HEK293 (cell line): ENCODE measurements around the gene CATSPERE.

Experiments used
- BCL11A ChIP-seq: fragments of 450-650 bp; formaldehyde crosslinking; IDR thresholded peaks from 2 replicates; pipeline ENCODE4 v1.5.1; 2016; ENCODE audit warnings: low read depth, missing biosample characterization, missing genetic modification characterization
- HOXA7 ChIP-seq: sonication (generic); formaldehyde crosslinking; IDR thresholded peaks from 2 replicates; pipeline ENCODE4 v1.8.1; 2022; ENCODE audit warnings: missing genetic modification reagents, borderline replicate concordance
- MEIS1 ChIP-seq: sonication (generic); formaldehyde crosslinking; IDR thresholded peaks from 2 replicates; pipeline ENCODE4 v1.8.1; 2022; ENCODE audit warnings: missing genetic modification reagents, mild to moderate bottlenecking, borderline replicate concordance
- SALL2 ChIP-seq: fragments of 450-650 bp; formaldehyde crosslinking; IDR thresholded peaks from 2 replicates; pipeline ENCODE4 v1.5.0; 2017; ENCODE audit warnings: missing biosample characterization, mild to moderate bottlenecking, missing genetic modification characterization, borderline replicate concordance
- SP7 ChIP-seq: fragments of 450-650 bp; formaldehyde crosslinking; IDR thresholded peaks from 2 replicates; pipeline ENCODE4 v1.5.1; 2016; ENCODE audit warnings: missing biosample characterization, missing genetic modification characterization
- WT1 ChIP-seq: fragments of 450-650 bp; formaldehyde crosslinking; IDR thresholded peaks from 2 replicates; pipeline ENCODE4 v1.5.1; 2016; ENCODE audit warnings: missing biosample characterization, missing genetic modification characterization
- YY1 ChIP-seq: fragments of 450-650 bp; formaldehyde crosslinking; IDR thresholded peaks from 2 replicates; pipeline ENCODE4 v1.5.1; 2018; ENCODE audit warnings: missing biosample characterization, missing genetic modification characterization
- ZBTB21 ChIP-seq: fragments of 450-650 bp; formaldehyde crosslinking; IDR thresholded peaks from 2 replicates; pipeline ENCODE4 v1.5.1; 2017; ENCODE audit warnings: missing biosample characterization, missing genetic modification characterization
- ZBTB48 ChIP-seq: fragments of 450-650 bp; formaldehyde crosslinking; IDR thresholded peaks from 2 replicates; pipeline ENCODE4 v1.5.1; 2016; ENCODE audit warnings: missing biosample characterization, missing genetic modification characterization
- ZBTB8A ChIP-seq: fragments of 450-650 bp; formaldehyde crosslinking; IDR thresholded peaks from 2 replicates; pipeline ENCODE4 v1.5.1; 2016; ENCODE audit warnings: missing biosample characterization, missing genetic modification characterization
- ZFP3 ChIP-seq: fragments of 450-650 bp; formaldehyde crosslinking; IDR thresholded peaks from 2 replicates; pipeline ENCODE4 v1.5.1; 2016; ENCODE audit warnings: low read depth, missing biosample characterization, missing genetic modification characterization
- ZFP37 ChIP-seq: fragments of 450-650 bp; formaldehyde crosslinking; IDR thresholded peaks from 2 replicates; pipeline ENCODE4 v1.5.1; 2016; ENCODE audit warnings: missing biosample characterization, missing genetic modification characterization
- ZIC2 ChIP-seq: fragments of 450-650 bp; formaldehyde crosslinking; IDR thresholded peaks from 2 replicates; pipeline ENCODE4 v1.5.1; 2016; ENCODE audit warnings: missing biosample characterization, missing genetic modification characterization
- ZNF133 ChIP-seq: fragments of 450-650 bp; formaldehyde crosslinking; IDR thresholded peaks from 2 replicates; pipeline ENCODE4 v1.5.1; 2016; ENCODE audit warnings: missing biosample characterization, missing genetic modification characterization
- ZNF16 ChIP-seq: fragments of 450-650 bp; formaldehyde crosslinking; IDR thresholded peaks from 2 replicates; pipeline ENCODE4 v1.5.1; 2016; ENCODE audit warnings: low read depth, missing biosample characterization, missing genetic modification characterization
- ZNF174 ChIP-seq: fragments of 450-650 bp; formaldehyde crosslinking; IDR thresholded peaks from 2 replicates; pipeline ENCODE4 v1.5.0; 2017; ENCODE audit warnings: missing biosample characterization, mild to moderate bottlenecking, missing genetic modification characterization
- ZNF24 ChIP-seq: fragments of 450-650 bp; formaldehyde crosslinking; IDR thresholded peaks from 2 replicates; pipeline ENCODE4 v1.5.1; 2016; ENCODE audit warnings: missing biosample characterization, missing genetic modification characterization
- ZNF248 ChIP-seq: fragments of 450-650 bp; formaldehyde crosslinking; IDR thresholded peaks from 2 replicates; pipeline ENCODE4 v1.5.1; 2017; ENCODE audit warnings: missing biosample characterization, missing genetic modification characterization
- ZNF292 ChIP-seq: fragments of 450-650 bp; formaldehyde crosslinking; IDR thresholded peaks from 2 replicates; pipeline ENCODE4 v1.5.1; 2016; ENCODE audit warnings: low read depth, missing biosample characterization, missing genetic modification characterization, borderline replicate concordance
- ZNF391 ChIP-seq: fragments of 450-650 bp; formaldehyde crosslinking; IDR thresholded peaks from 2 replicates; pipeline ENCODE4 v1.5.1; 2016; ENCODE audit warnings: low read depth, missing biosample characterization, missing genetic modification characterization, borderline replicate concordance
- ZNF530 ChIP-seq: fragments of 450-650 bp; formaldehyde crosslinking; IDR thresholded peaks from 2 replicates; pipeline ENCODE4 v1.5.1; 2016; ENCODE audit warnings: low read depth, missing biosample characterization, missing genetic modification characterization
- ZNF558 ChIP-seq: fragments of 450-650 bp; formaldehyde crosslinking; IDR thresholded peaks from 2 replicates; pipeline ENCODE4 v1.5.1; 2016; ENCODE audit warnings: missing biosample characterization, missing genetic modification characterization
- ZNF561 ChIP-seq: fragments of 450-650 bp; IDR thresholded peaks from 2 replicates; pipeline ENCODE4 v1.5.1; 2018; ENCODE audit warnings: missing biosample characterization, missing genetic modification characterization, borderline replicate concordance
- ZNF585B ChIP-seq: fragments of 450-650 bp; formaldehyde crosslinking; IDR thresholded peaks from 2 replicates; pipeline ENCODE4 v1.5.1; 2016; ENCODE audit warnings: missing biosample characterization, missing genetic modification characterization
- ZNF623 ChIP-seq: fragments of 450-650 bp; formaldehyde crosslinking; IDR thresholded peaks from 2 replicates; pipeline ENCODE4 v1.5.1; 2016; ENCODE audit warnings: missing biosample characterization, missing genetic modification characterization
- ZNF624 ChIP-seq: fragments of 450-650 bp; formaldehyde crosslinking; IDR thresholded peaks from 2 replicates; pipeline ENCODE4 v1.5.1; 2017; ENCODE audit warnings: missing biosample characterization, missing genetic modification characterization
- ZNF658 ChIP-seq: fragments of 450-650 bp; formaldehyde crosslinking; IDR thresholded peaks from 2 replicates; pipeline ENCODE4; 2016; ENCODE audit warnings: missing biosample characterization, missing genetic modification characterization
- ZNF792 ChIP-seq: fragments of 450-650 bp; formaldehyde crosslinking; IDR thresholded peaks from 2 replicates; pipeline ENCODE4 v1.5.1; 2016; ENCODE audit warnings: missing biosample characterization, missing genetic modification characterization
- ZXDB ChIP-seq: fragments of 450-650 bp; formaldehyde crosslinking; IDR thresholded peaks from 2 replicates; pipeline ENCODE4 v1.5.1; 2016; ENCODE audit warnings: missing biosample characterization, missing genetic modification characterization
- TF ChIP-seq, protein P1 (sequence below): fragments of 450-650 bp; formaldehyde crosslinking; IDR thresholded peaks from 2 replicates; pipeline ENCODE4; 2016; ENCODE audit warnings: missing biosample characterization, missing genetic modification characterization
- TF ChIP-seq, protein P2 (sequence below): fragments of 450-650 bp; IDR thresholded peaks from 2 replicates; pipeline ENCODE4 v1.5.1; 2018; ENCODE audit warnings: missing biosample characterization, missing genetic modification characterization
- TF ChIP-seq, protein P3 (sequence below): fragments of 450-650 bp; formaldehyde crosslinking; IDR thresholded peaks from 2 replicates; pipeline ENCODE4 v1.5.1; 2016; ENCODE audit warnings: missing biosample characterization, missing genetic modification characterization
- TF ChIP-seq, protein P4 (sequence below): fragments of 450-650 bp; formaldehyde crosslinking; IDR thresholded peaks from 2 replicates; pipeline ENCODE4 v1.5.1; 2017; ENCODE audit warnings: missing biosample characterization, missing genetic modification characterization
- TF ChIP-seq, protein P5 (sequence below): fragments of 450-650 bp; formaldehyde crosslinking; IDR thresholded peaks from 2 replicates; pipeline ENCODE4 v1.5.1; 2016; ENCODE audit warnings: missing biosample characterization, missing genetic modification characterization
- TF ChIP-seq, protein P6 (sequence below): fragments of 450-650 bp; formaldehyde crosslinking; IDR thresholded peaks from 2 replicates; pipeline ENCODE4 v1.5.1; 2016; ENCODE audit warnings: missing biosample characterization, missing genetic modification characterization

CATSPERE gene

DNA sequence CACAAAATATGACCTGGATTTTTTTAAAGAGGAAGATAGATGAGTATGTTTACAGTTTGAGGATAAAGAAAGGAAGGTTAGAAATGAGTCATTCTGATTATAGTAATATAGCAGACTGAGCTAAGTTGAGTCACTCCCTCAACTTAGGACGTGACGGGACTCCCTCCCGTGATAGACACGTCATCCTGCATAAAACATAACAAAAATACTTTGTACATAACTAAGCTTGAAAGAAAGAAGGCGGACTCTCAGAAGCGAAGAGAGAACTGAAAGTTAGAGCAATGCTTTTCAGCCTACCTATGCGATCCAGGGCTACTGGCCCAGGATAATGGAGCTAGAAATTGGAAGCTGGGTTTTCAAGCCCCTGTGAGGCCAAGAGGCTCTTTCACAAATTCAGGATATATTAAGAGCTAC lies 138.9 kb downstream of the CATSPERE start (continued):
- no peak for TF ChIP-seq SALL2 (tag by site-specific recombination)
- TF ChIP-seq ZNF248 = no peak
- no peak for TF ChIP-seq ZNF292 (tag by site-specific recombination)
- TF ChIP-seq ZNF174 (tag by site-specific recombination) = no peak
- TF ChIP-seq MEIS1 (CRISPR knock-in tag) = no peak
- peak; percentile 92 for TF ChIP-seq SP7 (tag by site-specific recombination)
- TF ChIP-seq BCL11A (tag by site-specific recombination) = no peak
- TF ChIP-seq, protein P1, sequence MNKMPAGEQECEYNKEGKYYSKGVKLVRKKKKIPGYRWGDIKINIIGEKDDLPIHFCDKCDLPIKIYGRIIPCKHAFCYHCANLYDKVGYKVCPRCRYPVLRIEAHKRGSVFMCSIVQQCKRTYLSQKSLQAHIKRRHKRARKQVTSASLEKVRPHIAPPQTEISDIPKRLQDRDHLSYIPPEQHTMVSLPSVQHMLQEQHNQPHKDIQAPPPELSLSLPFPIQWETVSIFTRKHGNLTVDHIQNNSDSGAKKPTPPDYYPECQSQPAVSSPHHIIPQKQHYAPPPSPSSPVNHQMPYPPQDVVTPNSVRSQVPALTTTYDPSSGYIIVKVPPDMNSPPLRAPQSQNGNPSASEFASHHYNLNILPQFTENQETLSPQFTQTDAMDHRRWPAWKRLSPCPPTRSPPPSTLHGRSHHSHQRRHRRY = no peak
- no peak for TF ChIP-seq HOXA7 (CRISPR knock-in tag)
- TF ChIP-seq ZNF24 (tag by site-specific recombination) = 0 out of 2 replicates have a peak, but pooled peaks have one; percentile 83
- TF ChIP-seq, protein P2, sequence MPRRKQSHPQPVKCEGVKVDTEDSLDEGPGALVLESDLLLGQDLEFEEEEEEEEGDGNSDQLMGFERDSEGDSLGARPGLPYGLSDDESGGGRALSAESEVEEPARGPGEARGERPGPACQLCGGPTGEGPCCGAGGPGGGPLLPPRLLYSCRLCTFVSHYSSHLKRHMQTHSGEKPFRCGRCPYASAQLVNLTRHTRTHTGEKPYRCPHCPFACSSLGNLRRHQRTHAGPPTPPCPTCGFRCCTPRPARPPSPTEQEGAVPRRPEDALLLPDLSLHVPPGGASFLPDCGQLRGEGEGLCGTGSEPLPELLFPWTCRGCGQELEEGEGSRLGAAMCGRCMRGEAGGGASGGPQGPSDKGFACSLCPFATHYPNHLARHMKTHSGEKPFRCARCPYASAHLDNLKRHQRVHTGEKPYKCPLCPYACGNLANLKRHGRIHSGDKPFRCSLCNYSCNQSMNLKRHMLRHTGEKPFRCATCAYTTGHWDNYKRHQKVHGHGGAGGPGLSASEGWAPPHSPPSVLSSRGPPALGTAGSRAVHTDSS (tag by site-specific recombination) = no peak
- TF ChIP-seq, protein P3, sequence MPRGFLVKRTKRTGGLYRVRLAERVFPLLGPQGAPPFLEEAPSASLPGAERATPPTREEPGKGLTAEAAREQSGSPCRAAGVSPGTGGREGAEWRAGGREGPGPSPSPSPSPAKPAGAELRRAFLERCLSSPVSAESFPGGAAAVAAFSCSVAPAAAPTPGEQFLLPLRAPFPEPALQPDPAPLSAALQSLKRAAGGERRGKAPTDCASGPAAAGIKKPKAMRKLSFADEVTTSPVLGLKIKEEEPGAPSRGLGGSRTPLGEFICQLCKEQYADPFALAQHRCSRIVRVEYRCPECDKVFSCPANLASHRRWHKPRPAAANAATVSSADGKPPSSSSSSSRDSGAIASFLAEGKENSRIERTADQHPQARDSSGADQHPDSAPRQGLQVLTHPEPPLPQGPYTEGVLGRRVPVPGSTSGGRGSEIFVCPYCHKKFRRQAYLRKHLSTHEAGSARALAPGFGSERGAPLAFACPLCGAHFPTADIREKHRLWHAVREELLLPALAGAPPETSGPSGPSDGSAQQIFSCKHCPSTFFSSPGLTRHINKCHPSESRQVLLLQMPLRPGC = peak; percentile 86
- no peak for TF ChIP-seq ZIC2 (tag by site-specific recombination)
- TF ChIP-seq ZNF624 = no peak
- TF ChIP-seq ZBTB8A (tag by site-specific recombination) = no peak
- TF ChIP-seq ZNF623 = no peak
- TF ChIP-seq ZNF16 = no peak
- 0 out of 2 replicates have a peak, but pooled peaks have one; percentile 20 for TF ChIP-seq ZXDB (tag by site-specific recombination)
- TF ChIP-seq ZNF133 = no peak
- TF ChIP-seq ZNF658 (tag by site-specific recombination) = no peak
- peak; percentile 88; the same call in 1 of the 2 replicates for TF ChIP-seq ZFP37 (tag by site-specific recombination)
- TF ChIP-seq, protein P4, sequence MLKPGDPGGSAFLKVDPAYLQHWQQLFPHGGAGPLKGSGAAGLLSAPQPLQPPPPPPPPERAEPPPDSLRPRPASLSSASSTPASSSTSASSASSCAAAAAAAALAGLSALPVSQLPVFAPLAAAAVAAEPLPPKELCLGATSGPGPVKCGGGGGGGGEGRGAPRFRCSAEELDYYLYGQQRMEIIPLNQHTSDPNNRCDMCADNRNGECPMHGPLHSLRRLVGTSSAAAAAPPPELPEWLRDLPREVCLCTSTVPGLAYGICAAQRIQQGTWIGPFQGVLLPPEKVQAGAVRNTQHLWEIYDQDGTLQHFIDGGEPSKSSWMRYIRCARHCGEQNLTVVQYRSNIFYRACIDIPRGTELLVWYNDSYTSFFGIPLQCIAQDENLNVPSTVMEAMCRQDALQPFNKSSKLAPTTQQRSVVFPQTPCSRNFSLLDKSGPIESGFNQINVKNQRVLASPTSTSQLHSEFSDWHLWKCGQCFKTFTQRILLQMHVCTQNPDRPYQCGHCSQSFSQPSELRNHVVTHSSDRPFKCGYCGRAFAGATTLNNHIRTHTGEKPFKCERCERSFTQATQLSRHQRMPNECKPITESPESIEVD = peak; percentile 83
- TF ChIP-seq ZNF391 (tag by site-specific recombination) = no peak
- TF ChIP-seq, protein P5, sequence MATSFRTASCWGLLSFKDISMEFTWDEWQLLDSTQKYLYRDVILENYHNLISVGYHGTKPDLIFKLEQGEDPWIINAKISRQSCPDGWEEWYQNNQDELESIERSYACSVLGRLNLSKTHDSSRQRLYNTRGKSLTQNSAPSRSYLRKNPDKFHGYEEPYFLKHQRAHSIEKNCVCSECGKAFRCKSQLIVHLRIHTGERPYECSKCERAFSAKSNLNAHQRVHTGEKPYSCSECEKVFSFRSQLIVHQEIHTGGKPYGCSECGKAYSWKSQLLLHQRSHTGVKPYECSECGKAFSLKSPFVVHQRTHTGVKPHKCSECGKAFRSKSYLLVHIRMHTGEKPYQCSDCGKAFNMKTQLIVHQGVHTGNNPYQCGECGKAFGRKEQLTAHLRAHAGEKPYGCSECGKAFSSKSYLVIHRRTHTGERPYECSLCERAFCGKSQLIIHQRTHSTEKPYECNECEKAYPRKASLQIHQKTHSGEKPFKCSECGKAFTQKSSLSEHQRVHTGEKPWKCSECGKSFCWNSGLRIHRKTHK = no peak
- no peak for TF ChIP-seq ZNF561
- no peak for TF ChIP-seq YY1
- TF ChIP-seq ZBTB48 = no peak
- TF ChIP-seq ZNF585B (tag by site-specific recombination) = no peak
- TF ChIP-seq, protein P6, sequence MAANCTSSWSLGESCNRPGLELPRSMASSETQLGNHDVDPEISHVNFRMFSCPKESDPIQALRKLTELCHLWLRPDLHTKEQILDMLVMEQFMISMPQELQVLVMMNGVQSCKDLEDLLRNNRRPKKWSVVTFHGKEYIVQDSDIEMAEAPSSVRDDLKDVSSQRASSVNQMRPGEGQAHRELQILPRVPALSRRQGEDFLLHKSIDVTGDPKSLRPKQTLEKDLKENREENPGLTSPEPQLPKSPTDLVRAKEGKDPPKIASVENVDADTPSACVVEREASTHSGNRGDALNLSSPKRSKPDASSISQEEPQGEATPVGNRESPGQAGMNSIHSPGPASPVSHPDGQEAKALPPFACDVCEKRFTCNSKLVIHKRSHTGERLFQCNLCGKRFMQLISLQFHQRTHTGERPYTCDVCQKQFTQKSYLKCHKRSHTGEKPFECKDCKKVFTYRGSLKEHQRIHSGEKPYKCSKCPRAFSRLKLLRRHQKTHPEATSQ (tag by site-specific recombination) = no peak
- no peak for TF ChIP-seq ZNF530
- no peak for TF ChIP-seq ZFP3
- TF ChIP-seq ZBTB21 (tag by site-specific recombination) = peak; percentile 91
- peak; percentile 87 for TF ChIP-seq ZNF558
- TF ChIP-seq ZNF792 (tag by site-specific recombination) = no peak
- TF ChIP-seq WT1 (tag by site-specific recombination) = peak; percentile 85
